ENCODE results near the gene SEC16A.

Gene SEC16A

DNA sequence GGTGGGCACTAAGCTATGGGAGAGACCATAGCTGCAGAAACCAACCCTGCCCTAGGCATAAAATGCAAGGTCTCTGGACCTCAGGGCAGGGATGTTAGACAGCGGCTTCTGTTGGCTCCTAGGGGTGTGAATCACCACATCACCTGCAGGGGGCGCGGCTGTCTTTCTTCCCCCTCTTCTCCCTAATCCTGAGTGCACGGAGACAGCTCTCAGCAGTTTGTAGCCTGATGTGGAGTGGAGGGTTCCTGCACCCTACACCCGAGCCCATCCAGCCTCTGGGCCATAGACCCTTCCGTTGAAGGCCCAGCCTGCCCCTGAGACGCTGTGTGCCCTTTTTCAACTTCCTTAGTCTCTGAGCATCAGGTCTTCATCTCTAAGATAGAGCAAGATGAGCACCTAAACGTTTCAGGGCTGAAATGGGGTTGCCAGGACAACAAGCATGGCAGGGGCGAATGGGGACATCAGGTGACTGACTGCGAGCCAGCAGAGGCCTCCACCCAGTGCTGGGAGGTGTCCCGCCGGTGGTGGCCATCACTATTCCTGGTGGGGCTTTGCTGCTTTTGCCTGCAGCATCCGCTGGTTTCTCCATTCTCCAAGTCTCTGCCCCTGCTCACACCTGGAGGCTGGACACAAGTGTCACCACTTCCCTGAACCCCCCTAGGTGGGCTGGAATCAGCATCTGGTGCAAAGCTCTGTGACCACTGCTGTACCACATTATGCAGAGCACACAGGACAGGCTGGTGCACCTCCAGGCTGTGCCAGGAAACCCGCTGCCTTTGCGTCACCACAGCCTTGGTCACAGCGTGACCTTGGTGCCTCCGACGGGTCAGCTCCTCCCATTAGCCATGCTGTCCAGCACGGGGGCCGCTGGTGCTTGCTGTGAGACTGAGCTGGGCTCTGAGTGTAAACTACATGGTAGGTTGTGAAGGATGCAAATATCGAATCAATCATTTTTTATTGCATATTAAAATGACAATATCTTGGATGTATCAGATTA lies 2.5 kb upstream of the SEC16A start:
- Histone ChIP-seq H4K91ac (ENCODE audit: low read depth, low read length, poor library complexity) (no peak overlapping the region), H2BK120ac (ENCODE audit: low read depth, low read length) (no peak overlapping the region), H2BK12ac (ENCODE audit: low read length) (no peak overlapping the region), H2AK5ac (ENCODE audit: low read depth, low read length) (peak overlapping the region; percentile 76), H4K8ac (ENCODE audit: low read depth, low read length) (no peak overlapping the region), H3K9ac (ENCODE audit: low read depth, low read length, poor library complexity) (peak overlapping the region; percentile 2), H3K4me2 (ENCODE audit: insufficient read depth, low read length, poor library complexity, severe bottlenecking) (no peak overlapping the region), H3K4me1 (ENCODE audit: control insufficient read depth in 2 of 2, insufficient read depth in 1 of 2, low read depth in 1 of 2, low read length in 2 of 2) (peaks cover 10 to 34% of the 10 kb centered on the region in 2 donors), H3K27ac (replicated peaks; ENCODE audit: low read length) (no peak overlapping the region), H3K27me3 (ENCODE audit: control insufficient read depth in 3 of 3, insufficient read depth in 3 of 3, low read depth in 1 of 3, low read length in 3 of 3) (no peaks in the 10 kb centered on the region), H2BK5ac (ENCODE audit: low read length) (no peak overlapping the region), H3K79me1 (ENCODE audit: low read depth, low read length) (peaks cover 8% of the 10 kb centered on the region), H2BK15ac (ENCODE audit: low read length) (no peak overlapping the region), H3K4me3 (ENCODE audit: low read length in 2 of 2) (peak overlapping the region; percentile 8 to 94), H3K9me3 (replicated peaks in 1 of 2; ENCODE audit: control insufficient read depth in 2 of 2, insufficient read depth in 1 of 2, low read depth in 1 of 2, low read length in 2 of 2) (no peaks in the 10 kb centered on the region), H3K23ac (ENCODE audit: low read depth, low read length, poor library complexity) (peak overlapping the region; percentile 83), H3K14ac (ENCODE audit: low read length) (no peak overlapping the region), H2AFZ (ENCODE audit: low read length) (no peak overlapping the region), H3K18ac (ENCODE audit: low read length) (peak overlapping the region; percentile 52), H3K4ac (ENCODE audit: low read length) (no peak overlapping the region), H3K36me3 (replicated peaks in 1 of 2; ENCODE audit: control insufficient read depth in 2 of 2, insufficient read depth in 2 of 2, low read length in 2 of 2) (no peaks in the 10 kb centered on the region)
- peak; percentile 90 for DNase-seq (ENCODE audit: low spot score)
- WGBS, 2 donors (ENCODE audit: extremely low coverage in 2 of 2, insufficient read length in 2 of 2, insufficient replicate concordance in 1 of 2): no CpG with 5 or more reads among the region's 21 CpGs

GRCh38 chr9:136484153-136485048 lies 1.6 kb upstream of the SEC16A start:
- Histone ChIP-seq H3K27ac (replicated peaks; ENCODE audit: low read length) (no peak overlapping the region), H4K91ac (ENCODE audit: low read depth, low read length, poor library complexity) (peak overlapping the region; percentile 43), H2BK12ac (ENCODE audit: low read length) (no peak overlapping the region), H4K8ac (ENCODE audit: low read depth, low read length) (no peak overlapping the region), H3K36me3 (replicated peaks in 1 of 2; ENCODE audit: control insufficient read depth in 2 of 2, insufficient read depth in 2 of 2, low read length in 2 of 2) (peaks cover 2 to 8% of the 10 kb centered on the region in 2 donors), H3K4me3 (ENCODE audit: low read length in 2 of 2) (peak overlapping the region; percentile 83 to 94), H2AFZ (ENCODE audit: low read length) (peak overlapping the region; percentile 99), H2BK5ac (ENCODE audit: low read length) (no peak overlapping the region), H3K14ac (ENCODE audit: low read length) (no peak overlapping the region), H3K23ac (ENCODE audit: low read depth, low read length, poor library complexity) (peak overlapping the region; percentile 83), H3K4me1 (ENCODE audit: control insufficient read depth in 2 of 2, insufficient read depth in 1 of 2, low read depth in 1 of 2, low read length in 2 of 2) (peaks cover 10 to 34% of the 10 kb centered on the region in 2 donors), H2BK15ac (ENCODE audit: low read length) (peak overlapping the region; percentile 25), H3K4ac (ENCODE audit: low read length) (no peak overlapping the region), H3K27me3 (ENCODE audit: control insufficient read depth in 3 of 3, insufficient read depth in 3 of 3, low read depth in 1 of 3, low read length in 3 of 3) (no peaks in the 10 kb centered on the region), H2AK5ac (ENCODE audit: low read depth, low read length) (peak overlapping the region; percentile 77), H3K9me3 (replicated peaks in 1 of 2; ENCODE audit: control insufficient read depth in 2 of 2, insufficient read depth in 1 of 2, low read depth in 1 of 2, low read length in 2 of 2) (no peaks in the 10 kb centered on the region), H2BK120ac (ENCODE audit: low read depth, low read length) (no peak overlapping the region), H3K18ac (ENCODE audit: low read length) (peak overlapping the region; percentile 84), H3K79me1 (ENCODE audit: low read depth, low read length) (peaks cover 8% of the 10 kb centered on the region), H3K9ac (ENCODE audit: low read depth, low read length, poor library complexity) (peak overlapping the region; percentile 95), H3K4me2 (ENCODE audit: insufficient read depth, low read length, poor library complexity, severe bottlenecking) (peak overlapping the region; percentile 96)
- no peak for DNase-seq (ENCODE audit: low spot score)
- no CpG with 5 or more reads among the region's 59 CpGs for WGBS, 2 donors (ENCODE audit: extremely low coverage in 2 of 2, insufficient read length in 2 of 2, insufficient replicate concordance in 1 of 2)

DNA sequence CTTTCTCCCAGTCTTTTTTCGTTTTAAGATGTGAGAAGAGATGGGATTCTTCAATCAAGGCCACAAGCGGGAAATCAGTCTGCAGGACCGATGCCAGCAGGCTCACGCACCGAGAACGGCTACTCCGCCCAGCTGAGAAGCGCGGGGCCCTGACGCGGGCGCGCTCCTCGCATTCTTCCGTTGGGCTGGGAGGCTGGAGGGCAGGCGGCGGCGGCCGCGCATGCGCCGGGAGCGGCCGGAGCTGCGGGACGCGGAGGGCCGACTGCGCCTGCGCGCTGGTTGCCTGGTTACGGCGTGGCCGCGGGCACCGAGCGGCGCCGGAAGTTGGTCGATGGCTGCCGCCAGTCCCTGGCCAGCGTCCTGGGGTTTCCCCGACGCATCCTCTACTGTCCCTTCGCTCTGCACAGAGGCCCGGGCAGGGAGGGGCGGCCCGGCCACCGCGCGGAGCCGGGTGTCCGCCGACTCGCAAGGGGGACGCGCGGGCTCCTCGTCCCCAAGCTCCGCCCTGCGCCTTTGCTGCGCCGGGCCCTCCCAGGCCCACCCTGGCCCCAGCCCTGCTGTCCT lies 831 bp upstream of the SEC16A start:
- H4K8ac ChIP-seq (ENCODE audit: low read depth, low read length): peak overlapping the region; percentile 99
- H3K36me3 ChIP-seq (replicated peaks in 1 of 2; ENCODE audit: control insufficient read depth in 2 of 2, insufficient read depth in 2 of 2, low read length in 2 of 2): peaks cover 2 to 13% of the 10 kb centered on the region in 2 donors
- H3K4ac ChIP-seq (ENCODE audit: low read length): no peak overlapping the region
- H3K23ac ChIP-seq (ENCODE audit: low read depth, low read length, poor library complexity): peak overlapping the region; percentile 83
- peak overlapping the region; percentile 99 for H3K9ac ChIP-seq (ENCODE audit: low read depth, low read length, poor library complexity)
- peaks cover 10 to 34% of the 10 kb centered on the region in 2 donors for H3K4me1 ChIP-seq (ENCODE audit: control insufficient read depth in 2 of 2, insufficient read depth in 1 of 2, low read depth in 1 of 2, low read length in 2 of 2)
- peak overlapping the region; percentile 25 for H2BK15ac ChIP-seq (ENCODE audit: low read length)
- peak overlapping the region; percentile 43 for H4K91ac ChIP-seq (ENCODE audit: low read depth, low read length, poor library complexity)
- H3K79me1 ChIP-seq (ENCODE audit: low read depth, low read length): peaks cover 8% of the 10 kb centered on the region
- peak overlapping the region; percentile 100 for H3K18ac ChIP-seq (ENCODE audit: low read length)
- H3K4me3 ChIP-seq (ENCODE audit: low read length in 2 of 2): peak overlapping the region; percentile 83 to 94
- H3K4me2 ChIP-seq (ENCODE audit: insufficient read depth, low read length, poor library complexity, severe bottlenecking): peak overlapping the region; percentile 96
- H3K9me3 ChIP-seq (replicated peaks in 1 of 2; ENCODE audit: control insufficient read depth in 2 of 2, insufficient read depth in 1 of 2, low read depth in 1 of 2, low read length in 2 of 2): no peaks in the 10 kb centered on the region
- H2AFZ ChIP-seq (ENCODE audit: low read length): peak overlapping the region; percentile 99
- H3K27ac ChIP-seq (replicated peaks; ENCODE audit: low read length): peak overlapping the region; percentile 100
- H2BK12ac ChIP-seq (ENCODE audit: low read length): peak overlapping the region; percentile 30
- peak overlapping the region; percentile 85 for H2AK5ac ChIP-seq (ENCODE audit: low read depth, low read length)
- peak overlapping the region; percentile 91 for H3K14ac ChIP-seq (ENCODE audit: low read length)
- H2BK120ac ChIP-seq (ENCODE audit: low read depth, low read length): peak overlapping the region; percentile 85
- peak overlapping the region; percentile 99 for H2BK5ac ChIP-seq (ENCODE audit: low read length)
- H3K27me3 ChIP-seq (ENCODE audit: control insufficient read depth in 3 of 3, insufficient read depth in 3 of 3, low read depth in 1 of 3, low read length in 3 of 3): no peaks in the 10 kb centered on the region
- DNase-seq (ENCODE audit: low spot score): peak; percentile 96
- WGBS, 2 donors (ENCODE audit: extremely low coverage in 2 of 2, insufficient read length in 2 of 2, insufficient replicate concordance in 1 of 2): no CpG with 5 or more reads among the region's 63 CpGs
